Coronary artery (tissue), 2 donors: ENCODE results near the gene TMEM69.
"Not testable (repeated sequence)": the region's sequence is repeated elsewhere in the genome, so short reads cannot be mapped to it uniquely, and the experiment has no call there.

ENCODE experiments used
- DNase-seq: peaks from one replicate; pipeline ENCODE4 v3.0.0-alpha.2; 2017; ENCODE audit warnings: low spot score
- H3K27ac ChIP-seq, 2 donors: fragments of 200-600 bp; sonication (generic); one replicate each; pipeline ENCODE4 v1.5.1; 2016 to 2019
- H3K4me3 ChIP-seq: fragments of 200-600 bp; sonication (generic); 2 replicates; pipeline ENCODE4 v1.5.1; 2016; ENCODE audit warnings: mild to moderate bottlenecking, moderate library complexity
- CTCF ChIP-seq: fragments of 200-600 bp; sonication (generic); IDR thresholded peaks from one replicate; pipeline ENCODE4 v1.5.1; 2019; ENCODE audit warnings: antibody characterized with exemption

TMEM69 gene

GRCh38 chr1:45718289-45718688 is 30.3 kb downstream of the TMEM69 start:
- DNase-seq = no peak
- H3K27ac ChIP-seq = no peak overlapping the region
- H3K4me3 ChIP-seq = no peak overlapping the region
- no peak for TF ChIP-seq CTCF

GRCh38 chr1:45721207-45721606 is 33.2 kb downstream of the TMEM69 start:
- Histone ChIP-seq H3K4me3 (no peak overlapping the region), H3K27ac (no peak overlapping the region)
- DNase-seq = no peak
- TF ChIP-seq CTCF = no peak

GRCh38 chr1:45722809-45723208 is 34.8 kb downstream of the TMEM69 start:
- no peak overlapping the region for H3K4me3 ChIP-seq
- no peak for TF ChIP-seq CTCF
- no peak overlapping the region for H3K27ac ChIP-seq
- no peak for DNase-seq

- no peak overlapping the region for H3K4me3 ChIP-seq
- no peak for DNase-seq
- no peak for TF ChIP-seq CTCF
- H3K27ac ChIP-seq = no peak overlapping the region
Measured at GRCh38 chr1:45723248-45723930, 35.4 kb downstream of the TMEM69 start.

GRCh38 chr1:45726007-45726406 is 38.0 kb downstream of the TMEM69 start:
- H3K4me3 ChIP-seq, H3K27ac ChIP-seq, DNase-seq: not testable (repeated sequence)

- H3K4me3 ChIP-seq = no peak overlapping the region
- H3K27ac ChIP-seq = no peak overlapping the region
- DNase-seq = no peak
- TF ChIP-seq CTCF = no peak
Measured at GRCh38 chr1:45730075-45730779, 42.2 kb downstream of the TMEM69 start.

- Histone ChIP-seq H3K4me3 (no peak overlapping the region), H3K27ac (no peak overlapping the region)
- TF ChIP-seq CTCF = no peak
- DNase-seq = no peak
Measured at GRCh38 chr1:45730780-45731319, 42.9 kb downstream of the TMEM69 start.
